GM18519 (cell line): ENCODE measurements around the gene AP4M1.

ENCODE experiments used
- ATAC-seq: cut with Tn5 transposase; IDR thresholded peaks from one replicate; pipeline ENCODE4 v1.9.1; 2021; ENCODE audit warnings: mild to moderate bottlenecking, moderate library complexity; ENCODE audit not compliant: unreplicated experiment, low FRiP score

Gene AP4M1

DNA sequence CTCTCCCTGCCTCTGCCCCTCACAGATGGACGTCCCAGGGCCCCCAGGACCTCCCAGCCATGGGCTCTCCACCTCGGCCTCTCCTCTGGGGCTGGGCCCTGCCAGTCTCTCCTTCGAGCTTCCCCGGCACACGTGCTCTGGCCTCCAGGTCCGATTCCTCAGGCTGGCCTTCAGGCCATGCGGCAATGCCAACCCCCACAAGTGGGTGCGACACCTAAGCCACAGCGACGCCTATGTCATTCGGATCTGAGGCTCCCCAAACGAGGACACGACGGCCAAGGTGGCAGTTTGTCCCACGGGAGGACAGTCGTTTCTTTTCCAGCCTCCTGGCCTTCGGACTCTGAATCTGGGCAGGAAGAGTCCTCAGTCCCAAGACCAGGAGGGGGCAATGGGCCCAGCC is 5.2 kb downstream of the AP4M1 start:
- ATAC-seq, result no peak

DNA sequence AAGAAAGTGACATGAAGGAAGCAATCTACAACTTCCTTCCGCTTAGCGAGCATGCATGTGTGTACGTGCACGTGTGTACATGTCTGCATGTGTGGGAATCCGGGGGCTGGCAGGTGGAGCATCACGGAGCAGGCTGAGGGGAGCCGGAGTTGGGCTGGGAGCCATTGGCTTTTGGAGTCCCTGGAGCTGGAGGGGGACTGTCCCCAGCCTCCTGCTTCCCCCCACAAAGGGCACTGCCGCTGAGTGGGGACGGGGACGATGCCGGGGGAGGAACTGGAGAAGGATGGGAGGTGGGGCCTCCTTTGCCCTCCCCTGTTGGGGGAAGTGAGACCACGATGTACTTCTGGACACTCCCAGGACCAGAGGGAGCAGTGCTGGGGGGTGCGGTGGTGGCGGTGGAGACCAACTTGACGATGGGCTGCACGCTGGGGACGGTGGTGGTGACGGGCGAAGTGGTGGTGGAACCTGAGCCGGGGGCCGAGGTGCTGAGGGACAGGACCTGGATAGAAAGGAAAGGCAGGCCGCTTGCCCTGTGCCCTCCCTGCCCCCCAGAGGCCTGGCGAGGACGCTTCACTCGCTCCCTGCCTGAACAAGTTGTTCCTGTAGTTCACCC is 5.8 kb downstream of the AP4M1 start:
- ATAC-seq, result no peak

DNA sequence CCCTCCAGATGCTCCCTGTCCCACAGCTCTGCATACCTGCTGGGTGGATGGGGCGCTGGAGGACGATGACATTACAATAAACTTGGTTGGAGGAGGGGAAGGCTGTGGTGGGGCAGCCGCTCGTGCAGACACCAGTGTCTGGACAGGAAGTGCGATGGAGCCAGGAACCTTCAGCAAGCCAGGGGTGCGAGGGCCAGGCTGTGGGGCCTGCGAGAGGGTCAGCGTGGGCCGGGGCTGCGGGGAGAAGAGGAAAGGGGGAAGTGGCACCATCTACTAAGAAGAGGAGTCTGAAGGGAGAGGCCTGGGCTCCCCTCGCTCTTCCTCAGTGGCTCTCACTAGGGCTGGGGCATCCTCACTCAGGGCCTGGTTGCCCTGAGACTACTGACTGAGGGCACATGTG is 6.4 kb downstream of the AP4M1 start:
- no peak for ATAC-seq

DNA sequence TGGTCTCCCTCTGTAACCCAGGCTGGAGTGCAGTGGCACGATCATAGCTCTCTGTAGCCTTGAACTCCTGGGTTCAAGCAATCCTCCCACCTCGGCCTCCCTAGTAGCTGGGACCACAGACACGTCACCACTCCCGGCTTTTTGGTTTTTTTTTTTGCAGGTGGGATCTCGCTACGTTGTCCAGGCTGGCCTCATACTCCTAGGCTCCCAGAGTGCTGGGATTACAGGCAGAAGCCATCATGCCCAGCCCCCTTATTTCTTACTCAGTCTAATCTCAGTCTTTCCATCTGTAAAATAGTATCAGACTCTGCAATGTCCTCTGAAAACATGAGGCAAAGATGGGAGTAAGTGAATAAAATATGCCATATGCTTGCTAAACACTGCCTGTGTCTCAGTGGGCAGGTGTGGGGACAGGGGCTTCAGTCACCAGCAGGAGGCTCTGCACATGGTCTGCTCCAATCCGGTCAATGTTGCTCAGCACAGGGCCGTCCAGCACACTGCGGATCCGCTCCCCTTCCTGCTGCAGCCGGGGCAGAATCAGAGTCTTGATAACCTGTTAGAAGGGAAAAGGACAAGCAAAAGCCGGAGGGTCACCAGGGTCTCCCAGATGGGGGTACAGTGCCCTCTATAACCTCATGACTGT is 8.2 kb downstream of the AP4M1 start:
- no peak for ATAC-seq

DNA sequence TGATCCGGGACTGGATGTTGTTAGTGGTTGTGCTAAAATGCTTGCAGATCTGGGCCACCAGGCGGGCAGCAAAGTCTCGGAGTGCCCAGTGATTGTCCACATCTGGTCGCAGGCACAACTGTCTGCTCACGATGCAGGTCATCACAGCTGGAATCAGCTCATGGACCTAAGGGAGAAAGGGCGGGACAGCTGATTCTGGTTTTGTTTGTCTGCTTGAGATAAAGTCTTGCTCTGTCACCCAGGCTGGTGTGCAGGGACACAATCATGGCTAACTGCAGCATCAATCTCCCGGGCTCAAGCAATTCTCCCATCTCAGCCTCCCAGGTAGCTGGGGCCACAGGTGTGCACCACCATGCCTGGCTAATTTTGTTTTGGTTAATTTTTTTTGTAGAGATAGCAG is 9.7 kb downstream of the AP4M1 start:
- ATAC-seq, result no peak

DNA sequence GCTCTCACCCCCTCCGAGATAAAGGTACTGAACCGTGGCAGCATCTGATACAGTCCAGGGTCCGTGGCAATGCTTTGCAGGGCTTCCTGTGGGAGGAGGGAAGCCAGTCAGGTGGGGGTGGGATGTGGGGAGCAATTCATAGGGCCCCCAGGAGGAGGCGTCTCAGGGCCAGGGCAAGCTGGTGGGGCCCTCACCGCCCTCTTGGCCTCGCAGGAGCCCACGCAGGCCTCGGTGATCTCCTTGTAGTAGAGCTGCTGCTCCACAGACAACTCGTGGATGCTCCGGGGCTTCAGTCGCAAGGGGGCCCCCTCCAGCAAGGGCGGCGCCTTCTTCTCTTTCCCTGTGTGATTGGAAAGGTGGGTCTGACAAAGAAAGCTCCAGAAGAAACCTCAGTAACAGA is 10.5 kb downstream of the AP4M1 start:
- ATAC-seq, result no peak

DNA sequence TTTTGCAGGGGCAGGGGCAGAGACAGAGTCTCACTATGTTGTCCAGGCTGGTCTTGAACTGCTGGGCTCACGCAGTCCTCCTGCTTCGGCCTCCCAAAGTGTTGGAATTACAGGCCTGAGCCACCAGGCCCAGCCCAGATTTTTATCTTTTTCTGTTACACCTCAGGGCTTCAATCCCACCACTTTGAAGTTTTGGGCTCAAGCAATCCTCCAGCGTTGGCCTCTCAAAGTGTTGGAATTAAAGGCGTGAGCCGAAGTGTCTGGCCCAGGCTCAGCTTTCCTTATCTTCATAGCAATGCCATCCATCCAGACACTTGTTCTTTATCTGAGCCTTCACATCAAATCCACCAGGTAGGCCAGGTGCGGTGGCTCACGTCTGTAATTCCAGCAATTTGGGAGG is 13.6 kb downstream of the AP4M1 start:
- ATAC-seq, result no peak

DNA sequence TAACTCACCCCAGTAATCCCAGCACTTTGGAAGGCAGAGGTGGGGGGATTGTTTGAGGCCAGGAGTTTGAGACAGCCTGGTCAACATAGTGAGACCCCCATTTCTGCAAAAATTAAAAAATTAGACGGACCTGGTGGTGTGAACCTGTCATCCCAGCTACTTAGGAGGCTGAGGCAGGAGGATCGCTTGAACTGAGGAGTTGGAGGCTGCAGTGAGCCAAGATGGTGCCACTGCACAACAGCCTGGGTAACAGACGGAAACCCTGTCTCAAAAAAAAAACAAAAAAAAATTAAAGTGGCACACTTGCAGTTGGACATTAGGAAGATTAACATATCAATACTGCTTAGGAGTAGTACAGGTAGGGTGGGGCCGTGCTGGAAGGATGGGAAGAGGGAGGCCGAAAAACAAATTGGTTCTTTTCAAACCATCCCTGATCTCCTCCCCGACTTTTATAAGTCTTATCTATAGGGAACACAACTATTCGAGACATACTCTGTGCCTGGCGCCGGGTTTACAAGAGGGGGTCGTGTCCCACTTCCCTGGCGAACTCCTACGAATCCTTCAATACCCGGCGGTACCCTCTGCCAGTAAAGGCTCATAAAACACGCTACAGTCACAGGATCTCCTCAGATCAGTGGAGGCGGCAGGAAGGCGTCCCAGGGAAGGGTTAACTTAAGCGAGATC is 17.1 kb downstream of the AP4M1 start:
- ATAC-seq, result no peak

DNA sequence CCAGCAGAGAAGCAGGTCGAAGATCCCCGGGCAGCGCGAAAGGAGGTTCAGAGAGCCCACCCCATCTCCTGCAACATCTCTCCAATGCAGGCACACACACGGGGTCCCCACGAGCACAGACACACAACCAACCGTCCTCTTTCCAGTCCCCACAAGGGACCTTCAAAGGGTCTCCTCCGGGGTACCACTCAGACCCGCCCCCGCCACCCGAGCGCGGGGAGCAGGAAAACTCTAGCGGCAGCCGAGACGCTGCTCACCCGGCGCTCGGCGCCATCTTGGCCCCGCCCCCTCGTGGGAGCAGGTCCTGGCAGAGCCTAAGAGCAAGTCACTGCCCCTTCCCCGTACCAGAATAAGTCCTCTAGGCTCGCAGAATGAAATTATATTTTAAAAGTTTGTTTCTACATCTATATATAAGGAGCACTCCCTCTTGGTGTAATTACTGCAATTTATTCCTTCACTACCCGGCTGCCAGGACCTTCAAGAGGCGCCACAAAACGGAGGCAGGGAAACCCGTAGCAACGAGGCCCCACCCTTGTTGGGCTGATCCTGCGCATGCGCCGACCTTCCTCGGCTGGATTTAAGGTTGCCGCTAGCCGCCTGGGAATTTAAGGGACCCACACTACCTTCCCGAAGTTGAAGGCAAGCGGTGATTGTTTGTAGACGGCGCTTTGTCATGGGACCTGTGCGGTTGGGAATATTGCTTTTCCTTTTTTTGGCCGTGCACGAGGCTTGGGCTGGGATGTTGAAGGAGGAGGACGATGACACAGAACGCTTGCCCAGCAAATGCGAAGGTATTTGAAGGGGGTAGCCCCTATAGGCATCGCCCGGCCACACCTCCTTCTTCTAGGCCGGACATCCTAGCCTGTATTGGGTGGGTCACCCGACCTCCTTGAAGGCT is 17.9 kb downstream of the AP4M1 start, which contains the start of the genes CNPY4 and TAF6:
Gene CNPY4 (plus strand): TSS at position 563 of the 898 bp plus-strand sequence. CDS start 111 bp downstream, at position 674.
Gene TAF6 (minus strand): TSS at position 287 of the 898 bp plus-strand sequence. CDS start 5,149 bp downstream, outside the sequence.
- ATAC-seq, result peak; percentile 64

DNA sequence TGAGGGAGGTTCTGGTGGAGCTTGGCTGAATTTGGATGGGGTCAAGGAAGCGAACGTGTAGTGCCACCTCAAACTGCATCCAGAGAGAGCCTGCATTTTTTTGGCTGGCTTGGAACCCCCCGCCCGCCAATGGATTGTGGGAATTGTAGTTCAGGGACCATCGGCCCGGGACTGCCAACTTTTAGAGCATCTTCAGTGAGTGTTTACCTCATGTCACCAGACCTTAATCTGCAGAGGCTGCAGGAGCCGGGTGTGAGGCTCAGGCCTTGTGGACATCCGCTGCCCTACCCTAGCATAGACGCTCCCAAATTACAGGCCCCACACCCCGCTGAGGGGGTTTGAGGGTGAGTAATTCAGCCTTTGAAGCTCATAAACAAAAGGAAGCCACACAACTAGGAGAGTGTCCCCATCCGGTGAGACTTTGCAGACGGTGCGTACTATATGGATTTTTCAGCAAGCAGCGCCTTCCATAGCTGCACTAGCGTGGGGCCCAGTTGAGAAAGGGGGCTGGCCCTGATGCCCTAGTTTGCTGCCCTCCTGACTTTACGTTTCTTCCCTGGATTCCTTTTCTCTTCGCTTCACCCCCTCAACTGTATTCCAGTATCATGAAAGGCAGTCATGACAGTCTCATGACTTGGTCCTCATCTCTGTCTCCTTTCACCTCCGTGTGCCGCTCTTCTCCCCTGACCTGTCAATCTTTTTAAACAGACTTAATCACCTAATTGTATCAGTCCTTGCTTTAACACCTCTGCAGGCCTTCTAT is 18.7 kb downstream of the AP4M1 start:
- peak; percentile 9 for ATAC-seq

DNA sequence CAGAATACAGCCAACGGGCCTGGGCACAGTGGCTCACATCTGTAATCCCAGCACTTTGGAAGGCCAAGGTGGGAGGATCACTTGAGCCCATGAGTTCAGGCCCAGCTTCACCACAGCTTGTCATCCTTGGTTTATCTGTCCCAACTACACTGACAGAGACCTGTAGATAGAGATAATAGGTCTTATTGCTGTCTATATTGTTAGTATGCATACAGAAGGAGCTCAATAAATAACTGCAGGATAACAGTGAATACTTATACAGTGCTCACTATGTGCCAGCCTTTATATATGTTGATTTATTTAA is 19.2 kb downstream of the AP4M1 start:
- no peak for ATAC-seq

DNA sequence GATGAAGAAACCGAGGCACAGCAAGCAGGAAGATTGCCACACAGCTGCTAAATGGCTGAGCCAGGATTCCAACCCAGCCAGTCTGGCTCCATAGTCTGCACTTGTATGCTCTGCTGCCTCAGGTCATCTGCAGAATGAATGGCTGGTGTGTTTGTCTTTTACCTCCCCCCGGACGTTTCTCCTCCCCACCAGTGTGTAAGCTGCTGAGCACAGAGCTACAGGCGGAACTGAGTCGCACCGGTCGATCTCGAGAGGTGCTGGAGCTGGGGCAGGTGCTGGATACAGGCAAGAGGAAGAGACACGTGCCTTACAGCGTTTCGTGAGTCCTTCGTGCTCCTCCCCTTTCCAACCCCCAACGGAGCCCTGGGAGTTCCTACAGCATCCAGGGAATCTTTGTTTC is 20.6 kb downstream of the AP4M1 start:
- no peak for ATAC-seq

DNA sequence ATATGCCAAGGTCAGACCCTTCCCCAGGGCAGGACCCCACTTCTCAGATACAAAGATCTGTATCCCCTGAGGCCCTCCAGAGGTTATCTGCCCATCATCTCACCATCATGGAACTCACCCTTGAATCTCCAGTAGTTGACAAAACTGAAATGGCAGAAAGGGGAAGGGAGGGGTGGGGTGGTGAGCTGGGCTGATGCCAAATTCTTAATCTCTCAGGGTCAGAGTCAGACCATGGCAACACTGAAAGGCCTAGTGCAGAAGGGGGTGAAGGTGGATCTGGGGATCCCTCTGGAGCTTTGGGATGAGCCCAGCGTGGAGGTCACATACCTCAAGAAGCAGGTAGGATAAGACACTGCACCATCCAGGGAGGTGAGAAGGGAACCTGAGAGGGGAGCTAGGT is 21.1 kb downstream of the AP4M1 start:
- no peak for ATAC-seq

DNA sequence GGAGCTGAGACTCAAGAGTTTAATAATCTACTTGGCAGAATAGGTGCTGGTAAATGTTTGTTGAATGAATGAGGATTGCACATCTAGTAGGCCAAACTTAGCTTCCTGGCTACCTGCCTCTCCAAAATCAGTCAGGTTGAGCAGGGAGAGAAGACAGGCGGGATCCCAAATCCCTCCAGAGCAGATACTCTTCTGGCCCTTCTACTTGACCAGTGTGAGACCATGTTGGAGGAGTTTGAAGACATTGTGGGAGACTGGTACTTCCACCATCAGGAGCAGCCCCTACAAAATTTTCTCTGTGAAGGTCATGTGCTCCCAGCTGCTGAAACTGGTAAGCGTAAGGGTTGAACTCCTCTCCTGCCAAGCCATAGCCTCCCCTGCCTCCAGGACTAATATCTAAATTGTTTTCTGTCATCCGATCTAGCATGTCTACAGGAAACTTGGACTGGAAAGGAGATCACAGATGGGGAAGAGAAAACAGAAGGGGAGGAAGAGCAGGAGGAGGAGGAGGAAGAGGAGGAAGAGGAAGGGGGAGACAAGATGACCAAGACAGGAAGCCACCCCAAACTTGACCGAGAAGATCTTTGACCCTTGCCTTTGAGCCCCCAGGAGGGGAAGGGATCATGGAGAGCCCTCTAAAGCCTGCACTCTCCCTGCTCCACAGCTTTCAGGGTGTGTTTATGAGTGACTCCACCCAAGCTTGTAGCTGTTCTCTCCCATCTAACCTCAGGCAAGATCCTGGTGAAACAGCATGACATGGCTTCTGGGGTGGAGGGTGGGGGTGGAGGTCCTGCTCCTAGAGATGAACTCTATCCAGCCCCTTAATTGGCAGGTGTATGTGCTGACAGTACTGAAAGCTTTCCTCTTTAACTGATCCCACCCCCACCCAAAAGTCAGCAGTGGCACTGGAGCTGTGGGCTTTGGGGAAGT is 23.1 kb downstream of the AP4M1 start:
- no peak for ATAC-seq

DNA sequence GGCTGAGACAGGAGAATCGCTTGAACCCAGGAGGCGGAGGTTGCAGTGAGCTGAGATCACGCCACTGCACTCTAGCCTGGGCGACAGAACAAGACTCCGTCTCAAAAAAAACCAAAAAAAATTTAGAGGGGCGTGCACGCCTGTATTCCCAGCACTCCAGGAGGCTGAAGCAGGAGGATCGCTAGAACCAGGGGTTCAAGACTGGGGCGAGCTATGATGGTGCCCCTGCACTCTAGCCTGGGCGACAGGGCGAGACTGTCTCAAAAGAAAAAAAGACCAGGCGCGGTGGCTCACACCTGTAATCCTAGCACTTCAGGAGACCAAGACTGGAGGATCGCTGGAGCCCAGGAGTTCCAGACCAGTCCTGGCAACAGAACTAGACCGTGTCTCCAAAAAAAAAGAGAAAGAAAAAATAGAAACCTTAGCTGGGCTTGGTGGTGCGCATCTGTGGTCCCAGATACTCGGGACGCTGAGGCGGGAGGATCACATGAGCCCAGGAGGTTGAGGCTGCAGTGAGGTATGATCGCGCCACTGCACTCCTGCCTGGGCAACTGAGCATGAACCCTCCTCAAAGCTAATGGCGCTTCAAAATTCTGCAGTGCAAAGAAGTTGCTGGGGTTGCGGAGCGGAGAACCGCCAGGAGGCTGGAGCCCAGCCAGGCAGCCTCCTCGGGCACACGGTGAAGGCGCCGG is 24.9 kb downstream of the AP4M1 start:
- ATAC-seq, result peak; percentile 8

DNA sequence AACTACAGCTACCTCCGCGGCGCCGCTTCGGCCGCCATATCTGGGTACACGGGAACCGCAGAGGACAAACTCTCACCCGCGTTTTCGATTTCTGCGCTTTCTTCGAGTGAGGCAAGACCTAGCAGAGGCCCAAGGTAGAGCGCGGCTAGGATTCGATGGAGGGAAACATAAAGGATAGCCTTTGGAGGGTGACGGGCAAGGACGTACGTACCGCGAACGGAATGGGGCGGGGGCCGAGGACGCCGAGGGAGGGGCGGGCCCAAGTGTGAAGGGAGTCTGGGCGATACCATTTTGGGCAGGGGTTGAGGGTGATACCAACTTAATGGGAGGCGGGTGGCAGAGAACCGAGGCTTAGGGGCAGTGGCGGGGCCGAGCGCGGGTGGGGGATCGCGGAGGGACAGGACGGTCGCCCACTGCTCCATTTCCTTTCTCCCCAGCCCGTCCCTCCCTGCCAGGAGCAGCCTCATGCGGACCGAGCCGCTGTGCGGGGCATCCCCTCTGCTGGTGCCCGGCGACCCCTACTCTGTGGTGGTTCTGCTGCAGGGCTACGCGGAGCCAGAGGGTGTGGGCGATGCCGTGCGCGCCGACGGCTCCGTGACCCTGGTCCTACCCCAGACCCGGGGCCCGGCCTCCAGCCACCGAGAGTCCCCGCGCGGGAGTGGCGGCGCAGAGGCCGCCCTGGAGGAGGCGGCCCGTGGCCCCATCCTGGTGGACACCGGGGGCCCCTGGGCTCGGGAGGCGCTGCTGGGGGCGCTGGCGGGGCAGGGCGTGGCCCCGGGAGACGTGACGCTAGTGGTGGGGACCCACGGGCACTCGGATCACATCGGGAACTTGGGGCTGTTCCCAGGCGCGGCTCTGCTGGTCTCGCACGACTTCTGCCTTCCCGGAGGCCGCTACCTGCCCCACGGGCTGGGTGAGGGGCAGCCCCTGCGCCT is 25.8 kb downstream of the AP4M1 start, which contains the start of gene MBLAC1:
Gene MBLAC1 (plus strand): TSS at position 37 of the 935 bp plus-strand sequence. CDS start 429 bp downstream, at position 466.
- ATAC-seq, result peak; percentile 37

DNA sequence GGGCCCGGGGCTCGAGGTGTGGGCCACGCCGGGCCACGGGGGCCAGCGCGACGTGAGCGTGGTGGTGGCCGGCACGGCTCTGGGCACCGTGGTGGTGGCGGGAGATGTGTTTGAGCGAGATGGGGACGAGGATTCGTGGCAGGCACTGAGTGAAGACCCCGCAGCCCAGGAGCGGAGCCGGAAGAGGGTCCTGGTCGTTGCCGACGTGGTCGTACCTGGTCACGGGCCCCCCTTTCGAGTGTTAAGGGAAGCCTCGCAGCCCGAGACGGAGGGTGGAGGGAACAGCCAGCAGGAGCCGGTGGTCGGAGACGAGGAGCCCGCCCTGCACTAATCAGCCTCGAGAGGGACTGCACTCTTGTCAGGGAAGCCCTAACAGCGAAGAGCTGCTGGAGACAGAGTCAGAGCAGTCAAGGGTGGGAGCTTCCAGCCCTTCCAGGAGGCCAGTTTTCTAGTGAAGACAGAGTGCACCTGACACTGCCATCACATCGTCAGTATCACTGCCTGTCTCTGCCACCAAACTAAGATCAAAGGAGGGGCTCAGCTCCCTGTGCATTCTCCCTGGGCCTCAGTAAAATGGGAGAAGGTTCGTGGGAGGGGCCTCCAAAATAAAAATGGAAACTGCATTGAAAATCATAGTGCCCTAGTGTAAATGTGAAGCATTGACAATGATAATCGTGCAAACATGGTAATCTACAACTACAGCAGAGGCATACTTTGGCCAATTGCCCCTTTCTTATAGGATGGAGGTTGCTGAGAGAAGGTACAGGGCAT is 26.6 kb downstream of the AP4M1 start:
- peak; percentile 9 for ATAC-seq
